PC-3 (cell line): ENCODE measurements around the gene C1orf21.

Experiments used
- EZH2 ChIP-seq: fragments of 300-600 bp; sonication (generic); IDR thresholded peaks from one replicate; pipeline ENCODE4 v1.6.1; 2017; ENCODE audit warnings: antibody characterized with exemption, mild to moderate bottlenecking, low read length; ENCODE audit not compliant: unreplicated experiment
- EZH2phosphoT487 ChIP-seq: fragments of 300-600 bp; sonication (generic); IDR thresholded peaks from 2 replicates; pipeline ENCODE4 v1.6.1; 2018; ENCODE audit warnings: mild to moderate bottlenecking, antibody characterized with exemption, low read length, borderline replicate concordance
- TF ChIP-seq, protein P1 (sequence below): fragments of 300-600 bp; sonication (generic); conservative IDR thresholded peaks from 2 replicates; pipeline ENCODE4 v1.5.1; 2017; ENCODE audit warnings: antibody characterized with exemption, low read depth, mild to moderate bottlenecking, low read length

DNA sequence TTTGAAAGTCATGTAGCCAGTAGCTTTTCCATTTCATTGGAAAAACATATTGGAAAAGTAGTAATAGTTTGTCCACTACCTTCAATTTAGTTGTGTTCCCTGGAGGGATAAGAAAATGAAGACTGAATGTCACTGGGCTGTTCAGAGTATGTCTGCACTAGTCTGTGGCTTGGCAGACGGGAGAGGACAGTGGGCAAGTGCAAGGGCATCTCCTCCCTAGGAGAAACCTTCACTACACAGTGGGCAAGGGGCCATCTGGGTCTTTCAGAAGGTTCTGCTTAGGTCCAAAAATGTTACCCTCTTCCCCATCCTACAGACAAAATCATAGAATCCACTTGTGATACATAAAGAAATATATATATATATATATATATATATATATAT is 118.1 kb downstream of the C1orf21 start:
- TF ChIP-seq, protein P1, sequence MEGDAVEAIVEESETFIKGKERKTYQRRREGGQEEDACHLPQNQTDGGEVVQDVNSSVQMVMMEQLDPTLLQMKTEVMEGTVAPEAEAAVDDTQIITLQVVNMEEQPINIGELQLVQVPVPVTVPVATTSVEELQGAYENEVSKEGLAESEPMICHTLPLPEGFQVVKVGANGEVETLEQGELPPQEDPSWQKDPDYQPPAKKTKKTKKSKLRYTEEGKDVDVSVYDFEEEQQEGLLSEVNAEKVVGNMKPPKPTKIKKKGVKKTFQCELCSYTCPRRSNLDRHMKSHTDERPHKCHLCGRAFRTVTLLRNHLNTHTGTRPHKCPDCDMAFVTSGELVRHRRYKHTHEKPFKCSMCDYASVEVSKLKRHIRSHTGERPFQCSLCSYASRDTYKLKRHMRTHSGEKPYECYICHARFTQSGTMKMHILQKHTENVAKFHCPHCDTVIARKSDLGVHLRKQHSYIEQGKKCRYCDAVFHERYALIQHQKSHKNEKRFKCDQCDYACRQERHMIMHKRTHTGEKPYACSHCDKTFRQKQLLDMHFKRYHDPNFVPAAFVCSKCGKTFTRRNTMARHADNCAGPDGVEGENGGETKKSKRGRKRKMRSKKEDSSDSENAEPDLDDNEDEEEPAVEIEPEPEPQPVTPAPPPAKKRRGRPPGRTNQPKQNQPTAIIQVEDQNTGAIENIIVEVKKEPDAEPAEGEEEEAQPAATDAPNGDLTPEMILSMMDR, result no peak
- no peak for TF ChIP-seq EZH2phosphoT487
- TF ChIP-seq EZH2, result no peak
